Brain pericyte (primary cell): ENCODE results near the gene PTGDR.

Source experiments
- DNase-seq: peaks from one replicate; pipeline ENCODE4 v3.0.0-alpha.2; 2012; ENCODE audit warnings: low read depth, low spot score

Gene PTGDR

GRCh38 chr14:52263190-52263589 is 4.3 kb upstream of the PTGDR start:
- no peak for DNase-seq

DNA sequence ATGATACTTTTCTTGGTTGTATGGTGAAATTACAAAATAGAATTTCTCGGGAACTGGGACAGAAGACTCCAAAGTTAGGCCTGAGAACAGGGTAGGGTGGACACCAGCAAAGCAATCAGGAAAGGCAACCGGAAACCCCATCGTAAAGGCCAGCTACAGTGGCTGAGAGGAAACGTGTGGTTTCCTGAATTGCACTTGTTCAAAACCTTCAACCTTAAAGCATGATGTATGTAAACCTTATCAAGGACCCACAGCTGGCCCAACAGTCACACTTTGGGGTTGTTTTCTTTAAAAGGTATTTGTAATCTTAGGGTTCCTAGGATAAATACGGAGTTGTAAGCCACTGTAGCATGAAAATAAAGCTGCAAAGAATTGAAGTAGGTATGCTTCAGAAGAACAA is 2.2 kb upstream of the PTGDR start:
- no peak for DNase-seq

- DNase-seq, result peak; percentile 59
These were observed 1.3 kb upstream of the PTGDR start for GRCh38 chr14:52266179-52266578.

GRCh38 chr14:52266782-52267181 is 716 bp upstream of the PTGDR start:
- DNase-seq, result no peak

DNA sequence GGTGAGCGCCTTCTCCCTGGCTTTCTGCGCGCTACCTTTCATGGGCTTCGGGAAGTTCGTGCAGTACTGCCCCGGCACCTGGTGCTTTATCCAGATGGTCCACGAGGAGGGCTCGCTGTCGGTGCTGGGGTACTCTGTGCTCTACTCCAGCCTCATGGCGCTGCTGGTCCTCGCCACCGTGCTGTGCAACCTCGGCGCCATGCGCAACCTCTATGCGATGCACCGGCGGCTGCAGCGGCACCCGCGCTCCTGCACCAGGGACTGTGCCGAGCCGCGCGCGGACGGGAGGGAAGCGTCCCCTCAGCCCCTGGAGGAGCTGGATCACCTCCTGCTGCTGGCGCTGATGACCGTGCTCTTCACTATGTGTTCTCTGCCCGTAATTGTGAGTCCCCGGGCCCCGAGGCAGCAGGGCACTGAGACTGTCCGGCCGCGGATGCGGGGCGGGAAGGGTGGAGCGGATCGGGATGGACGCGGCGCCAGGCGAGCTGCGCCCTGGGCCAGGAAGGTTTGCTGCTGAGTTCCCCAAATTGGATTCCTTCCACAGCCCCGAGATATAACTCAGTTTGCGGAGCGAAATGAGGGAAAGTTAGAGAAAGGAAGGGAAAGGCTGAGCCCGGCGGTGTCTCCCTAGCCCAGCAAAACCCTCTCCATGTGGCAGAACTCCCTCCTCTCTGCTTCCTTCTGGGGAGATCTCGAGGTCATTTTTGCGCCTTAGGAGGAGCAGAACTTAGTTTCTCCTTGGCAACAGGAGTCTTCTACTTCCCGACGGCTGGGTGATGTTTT is 972 bp downstream of the PTGDR start:
- DNase-seq, result peak; percentile 18

DNA sequence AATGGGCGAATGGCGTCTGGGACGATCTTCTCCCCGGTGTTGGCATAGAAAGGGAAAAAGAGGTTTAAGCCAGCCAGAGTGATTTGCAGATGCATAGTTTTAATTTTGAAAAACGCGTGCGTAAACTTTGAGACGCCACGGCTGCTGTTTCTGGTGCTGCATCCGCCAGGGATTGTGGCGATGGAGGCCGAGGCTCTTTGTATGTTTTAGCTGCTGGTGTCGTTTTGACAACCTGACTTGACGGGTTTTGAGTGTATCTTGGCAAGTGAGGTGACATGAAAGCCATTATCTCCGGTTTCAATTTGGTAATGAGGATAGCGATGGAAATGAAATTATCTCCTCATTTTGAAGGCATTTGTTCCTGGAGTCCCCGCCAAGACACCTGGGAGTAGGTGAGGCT is 1.6 kb downstream of the PTGDR start:
- DNase-seq, result no peak

DNA sequence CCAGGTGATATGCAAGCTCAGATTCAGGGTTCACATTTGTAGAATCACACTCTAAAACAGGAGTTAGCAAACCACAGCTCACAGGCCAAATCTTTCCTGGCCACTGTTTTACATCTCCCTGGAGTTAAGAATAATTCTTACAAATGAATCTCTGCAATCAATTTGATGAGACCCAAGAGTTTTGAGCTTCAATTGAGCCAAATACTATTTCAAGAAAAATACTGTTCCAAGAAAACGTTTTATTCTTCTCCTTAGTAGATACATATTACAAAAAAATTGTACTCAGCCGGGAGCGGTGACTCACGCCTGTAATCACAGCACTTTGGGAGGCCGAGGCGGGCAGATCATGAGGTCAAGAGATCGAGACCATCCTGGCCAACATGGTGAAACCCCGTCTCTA is 2.5 kb downstream of the PTGDR start:
- no peak for DNase-seq

DNA sequence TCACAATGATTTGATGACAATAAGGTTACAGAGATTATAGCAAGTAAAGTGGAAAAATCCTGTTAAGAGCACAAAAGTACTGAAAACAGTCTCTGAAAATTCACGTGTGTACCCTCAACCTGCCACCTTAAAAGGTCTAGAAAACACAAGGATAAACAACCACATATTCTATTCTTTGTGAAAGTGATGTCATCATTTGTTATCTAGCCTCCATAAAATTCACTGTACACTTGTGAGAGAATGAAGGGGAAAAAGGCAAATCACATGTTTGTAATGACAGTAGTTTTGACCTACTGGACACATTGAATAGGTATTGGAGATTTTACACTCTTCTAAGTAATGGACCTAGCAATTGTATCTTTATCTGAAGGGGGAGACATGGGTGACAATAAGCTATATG is 4.0 kb downstream of the PTGDR start:
- no peak for DNase-seq

DNA sequence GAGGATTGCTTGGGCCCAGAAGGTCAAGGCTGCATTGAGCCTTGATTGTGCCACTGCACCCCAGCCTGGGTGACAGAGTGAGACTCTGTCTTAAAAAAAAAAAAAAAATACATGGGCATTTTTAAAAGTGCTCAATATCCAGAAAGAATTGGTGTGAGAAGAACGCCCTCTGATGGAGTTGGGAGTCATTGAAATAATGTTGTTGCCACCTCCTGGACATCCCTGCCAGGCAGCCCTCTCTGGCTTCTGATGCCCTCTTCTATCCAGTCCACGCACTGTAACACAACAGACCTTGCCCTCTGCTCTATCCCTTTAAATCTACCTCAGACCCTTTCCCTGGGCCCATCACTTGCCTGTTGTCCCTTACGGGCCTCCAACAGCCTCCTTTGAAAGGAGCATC is 4.9 kb downstream of the PTGDR start:
- no peak for DNase-seq

DNA sequence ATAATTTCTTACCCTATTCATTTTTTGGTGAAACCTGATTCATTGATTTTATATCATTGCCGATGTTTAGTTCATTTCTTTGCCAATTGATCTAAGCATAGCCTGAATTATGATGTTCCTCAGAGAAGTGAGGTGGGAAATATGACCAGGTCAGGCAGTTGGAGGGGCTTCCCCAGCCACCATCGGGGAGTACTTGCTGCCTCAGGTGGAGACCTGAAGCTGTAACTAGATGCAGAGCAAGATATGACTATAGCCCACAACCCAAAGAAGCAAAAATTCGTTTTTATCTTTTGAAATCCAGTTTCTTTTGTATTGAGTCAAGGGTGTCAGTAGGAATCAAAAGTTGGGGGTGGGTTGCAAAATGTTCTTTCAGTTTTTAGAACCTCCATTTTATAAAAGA is 7.9 kb downstream of the PTGDR start:
- DNase-seq, result no peak

DNA sequence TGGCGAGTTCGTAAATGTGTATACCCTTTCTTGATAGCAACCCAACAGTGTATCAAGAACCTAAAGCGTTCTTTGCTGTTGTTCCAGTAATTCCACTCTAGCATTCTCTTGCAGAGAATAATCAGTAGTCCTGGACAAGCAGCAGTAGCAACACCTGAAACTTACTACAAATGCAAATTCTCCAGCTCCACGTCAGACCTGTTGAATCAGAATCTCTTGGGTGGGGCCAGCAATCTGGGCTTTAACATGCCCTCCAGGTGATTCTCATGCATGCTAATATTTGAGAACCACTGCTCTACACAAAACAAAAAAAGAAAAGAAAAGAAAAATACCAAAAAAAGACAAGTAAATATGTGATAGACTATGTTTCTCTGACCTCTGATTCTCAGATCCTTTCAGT is 10.1 kb downstream of the PTGDR start:
- no peak for DNase-seq

DNA sequence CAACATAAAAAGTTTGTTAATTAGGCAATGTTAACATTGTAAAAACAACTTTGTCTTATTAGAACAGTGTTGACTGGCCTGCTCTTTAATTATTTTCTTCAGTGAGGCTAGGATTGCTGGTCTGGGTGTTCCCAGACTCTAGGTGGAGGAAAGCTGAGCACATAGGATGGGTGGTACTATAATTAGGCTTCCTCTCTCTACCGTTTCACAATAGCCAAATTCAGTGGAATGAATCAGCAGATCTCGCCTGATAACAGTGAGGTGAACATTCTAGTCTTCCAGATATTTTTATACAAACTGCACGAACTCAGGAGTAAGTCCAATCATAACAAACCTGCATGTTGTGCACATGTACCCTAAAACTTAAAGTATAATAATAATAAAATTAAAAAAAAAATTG is 11.9 kb downstream of the PTGDR start:
- no peak for DNase-seq

DNA sequence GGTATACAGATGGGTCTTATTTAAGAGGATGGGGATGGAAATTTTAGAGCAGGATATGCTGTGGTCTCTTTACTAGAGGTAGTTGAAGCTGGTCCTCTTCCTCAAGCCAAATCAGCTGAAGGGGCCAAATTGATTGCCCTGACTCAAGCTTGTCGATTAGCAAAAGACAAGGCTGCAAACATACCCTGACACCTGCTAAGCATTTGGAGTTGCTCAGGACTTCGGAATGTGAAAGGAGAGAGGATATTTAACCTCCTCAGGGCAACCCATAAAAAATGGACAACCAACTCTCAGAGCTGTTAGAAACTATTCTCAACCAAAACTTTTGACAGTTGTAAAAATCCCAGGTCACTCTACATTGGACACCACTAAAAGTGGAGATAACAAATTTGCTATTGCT is 15.6 kb downstream of the PTGDR start:
- no peak for DNase-seq

DNA sequence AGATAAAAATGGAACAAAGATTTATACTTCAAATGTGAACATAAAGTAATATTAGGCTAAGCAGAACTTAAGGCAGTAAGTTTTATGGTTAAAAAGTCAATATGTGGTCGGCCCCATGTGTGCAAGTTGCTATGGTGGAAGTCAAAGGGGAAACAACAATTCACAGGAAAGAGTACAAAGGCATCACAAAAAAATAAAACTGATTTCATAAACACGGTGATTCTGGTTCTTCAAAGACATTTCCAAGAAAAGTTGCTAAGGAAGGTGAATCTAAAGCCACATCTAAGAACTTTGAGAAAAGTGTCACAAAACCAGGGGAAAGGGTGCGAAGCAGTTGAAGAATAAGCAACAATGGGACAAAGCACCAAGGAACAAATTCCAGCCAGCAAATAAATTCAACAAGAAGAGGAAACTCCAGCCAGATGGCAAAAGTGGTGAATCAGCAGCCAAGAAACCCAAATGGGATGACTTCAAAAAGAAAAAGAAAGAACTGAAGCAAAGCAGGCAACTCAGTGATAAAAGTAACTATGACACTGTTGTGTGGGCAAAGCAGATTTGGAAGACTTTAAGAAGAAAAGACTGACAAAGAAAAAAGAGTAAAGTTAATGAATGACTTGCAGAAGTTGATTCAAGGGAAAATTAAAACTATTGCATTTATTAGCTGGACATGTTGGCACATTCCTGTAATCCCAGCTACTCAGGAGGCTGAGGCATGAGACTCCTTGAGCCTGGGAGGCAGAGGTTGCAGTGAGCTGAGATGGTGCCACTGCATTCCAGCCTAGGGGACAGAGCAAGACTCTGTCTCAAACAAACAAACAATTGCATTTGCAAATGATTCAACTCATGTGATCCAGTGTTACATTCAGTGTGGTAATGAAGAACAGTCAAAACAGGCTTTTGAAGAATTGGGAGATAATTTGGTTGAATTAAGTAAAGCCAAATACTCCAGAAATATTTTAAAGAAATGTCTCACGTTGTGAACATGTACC is 19.5 kb downstream of the PTGDR start:
- no peak for DNase-seq

GRCh38 chr14:52296378-52296777 is 28.9 kb downstream of the PTGDR start:
- no peak for DNase-seq

DNA sequence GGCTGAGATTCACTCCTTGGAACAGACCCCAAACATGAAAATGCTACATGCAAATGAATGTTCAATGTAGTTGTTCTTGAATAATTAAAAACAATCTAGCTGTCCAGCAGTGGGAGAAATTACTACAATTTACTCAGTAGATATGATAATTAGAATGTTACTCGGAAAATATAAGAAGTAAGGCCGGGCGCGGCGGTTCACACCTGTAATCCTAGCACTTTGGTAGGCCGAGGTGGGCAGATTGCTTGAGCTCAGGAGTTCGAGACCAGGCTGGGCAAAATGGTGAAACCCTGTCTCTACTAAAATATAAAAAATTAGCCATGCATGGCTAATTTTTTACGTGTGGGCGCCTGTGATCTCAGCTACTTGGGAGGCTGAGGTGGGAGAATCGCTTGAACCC is 31.3 kb downstream of the PTGDR start:
- DNase-seq, result no peak

DNA sequence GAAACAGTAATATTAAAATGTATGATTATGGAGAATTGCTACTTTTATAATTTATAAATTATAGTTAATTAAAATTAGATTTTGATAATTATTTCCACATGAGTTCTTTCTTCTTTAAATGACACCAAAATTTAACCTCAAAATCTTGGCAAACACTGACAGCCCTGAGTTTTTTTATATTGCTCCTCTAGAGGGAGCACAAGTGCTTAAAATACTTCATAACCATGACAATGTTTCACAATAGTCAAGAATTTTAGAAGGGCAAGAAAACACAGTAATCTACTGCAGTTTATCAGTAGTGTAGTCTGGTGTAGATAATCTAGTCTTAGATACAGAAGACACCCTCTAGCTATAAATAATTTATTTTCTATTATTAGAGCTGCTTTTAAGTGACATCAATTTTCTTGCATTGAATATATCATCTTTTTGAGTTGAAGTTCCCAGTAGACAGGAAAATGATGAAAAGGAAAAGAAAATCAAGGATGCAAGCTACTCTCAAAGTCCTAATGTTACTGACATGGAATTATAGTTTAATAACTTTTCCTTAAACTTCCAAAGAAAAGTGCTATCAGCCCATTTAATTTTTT is 32.3 kb downstream of the PTGDR start:
- no peak for DNase-seq

DNA sequence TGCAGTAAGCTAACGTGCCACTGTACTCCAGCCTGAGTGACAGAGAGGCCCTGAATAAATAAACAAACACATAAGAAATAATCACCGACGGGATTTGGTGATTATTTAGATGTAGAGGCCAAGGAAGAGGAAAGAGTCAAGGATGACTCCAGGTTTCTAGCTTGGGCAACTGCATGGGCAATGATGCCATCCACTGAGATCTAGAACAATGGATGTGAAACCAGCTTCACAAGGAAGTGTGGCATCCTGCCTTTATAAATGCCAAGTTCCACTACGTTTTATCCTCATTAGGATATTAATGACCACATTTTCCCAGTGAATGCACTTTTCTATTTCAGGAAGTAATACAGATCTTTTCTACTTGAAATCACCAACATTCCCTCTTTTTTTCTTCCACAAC is 35.7 kb downstream of the PTGDR start:
- DNase-seq, result no peak

GRCh38 chr14:52304248-52304904 is 36.9 kb downstream of the PTGDR start:
- DNase-seq, result no peak

DNA sequence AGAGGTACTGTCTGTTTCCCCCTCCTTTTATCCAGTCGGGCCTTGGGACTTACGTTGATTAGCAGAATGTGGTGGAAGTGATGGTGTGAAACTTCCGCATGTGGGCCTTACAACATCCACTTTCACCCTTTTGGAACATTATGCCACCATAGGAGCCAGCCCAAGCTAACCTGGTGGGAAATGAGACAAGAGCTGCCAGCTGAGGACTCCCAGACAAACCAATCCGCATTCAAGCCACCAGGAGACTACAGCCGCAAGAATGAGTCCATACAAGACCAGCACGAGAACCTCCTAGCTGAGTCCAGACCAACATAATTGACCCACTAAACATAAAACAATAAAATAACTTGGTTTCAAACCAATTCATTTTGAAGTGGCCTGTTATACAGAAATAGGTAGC is 37.5 kb downstream of the PTGDR start:
- DNase-seq, result no peak

DNA sequence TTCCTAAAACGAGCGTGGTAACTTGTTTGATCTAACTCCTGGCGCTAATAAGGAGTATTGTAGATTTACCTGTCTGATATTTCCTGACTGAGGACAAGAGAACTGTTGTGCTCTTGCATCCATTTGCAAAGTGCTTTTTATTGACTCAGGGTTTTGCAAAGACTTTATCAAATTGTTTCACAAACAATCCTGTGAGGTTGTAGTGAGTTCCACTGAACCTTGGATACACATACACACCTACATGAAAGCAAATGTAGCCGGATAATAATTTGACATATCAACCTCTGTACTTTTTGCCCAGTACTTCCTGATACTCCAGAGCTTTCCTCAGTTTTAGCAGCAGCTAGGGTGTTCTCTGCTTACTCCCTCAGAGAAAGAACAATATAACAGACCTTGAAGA is 39.9 kb downstream of the PTGDR start:
- no peak for DNase-seq

DNA sequence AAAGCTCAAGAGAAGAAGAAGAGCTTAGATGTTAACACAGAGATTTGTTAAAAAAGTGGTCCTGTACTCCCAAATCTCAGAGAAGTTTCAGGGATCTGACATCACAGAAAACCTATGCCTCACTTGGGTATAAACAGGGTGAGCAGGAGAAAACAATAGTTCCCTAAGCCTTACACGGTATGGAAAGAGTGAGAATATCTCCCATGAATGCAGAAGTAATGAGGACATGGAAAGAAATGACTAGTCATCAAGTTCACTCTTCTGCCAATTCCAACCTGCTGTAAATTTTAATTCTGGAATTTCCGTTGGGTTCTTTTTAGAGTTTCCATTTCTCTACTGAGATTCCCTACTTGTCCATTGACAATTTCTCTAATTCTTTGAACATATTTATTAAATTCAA is 40.4 kb downstream of the PTGDR start:
- no peak for DNase-seq
